ENCODE data around the gene CLPTM1L.
"Not testable (repeated sequence)": the region's sequence is repeated elsewhere in the genome, so short reads cannot be mapped to it uniquely, and the experiment has no call there.

The CLPTM1L gene

GRCh38 chr5:1380011-1380817 lies 35.3 kb upstream of the CLPTM1L start:
- DNase-seq: peak; percentile 23

GRCh38 chr5:1378866-1379659 lies 34.2 kb upstream of the CLPTM1L start:
- DNase-seq: no peak

DNA sequence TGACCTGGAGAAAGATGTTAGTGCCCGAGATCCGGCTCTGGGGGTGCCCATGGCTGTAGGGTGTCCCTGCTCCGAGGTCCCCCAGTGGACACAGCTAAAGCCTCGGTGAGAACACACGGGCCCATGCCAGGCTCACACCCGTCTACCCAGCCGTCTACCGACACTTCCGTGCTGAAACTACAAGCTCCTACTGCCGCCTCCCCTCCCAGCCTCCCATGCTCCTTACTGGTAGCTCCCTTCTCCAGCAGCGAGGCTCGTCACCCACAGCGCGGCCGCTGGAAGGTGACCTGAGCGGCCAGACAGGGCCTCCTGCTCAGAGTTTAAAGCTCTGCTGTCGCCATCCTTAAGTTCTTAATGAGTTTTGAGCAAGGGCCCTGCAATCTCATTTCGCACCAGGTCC lies 33.2 kb upstream of the CLPTM1L start:
- peak; percentile 80 for DNase-seq

DNA sequence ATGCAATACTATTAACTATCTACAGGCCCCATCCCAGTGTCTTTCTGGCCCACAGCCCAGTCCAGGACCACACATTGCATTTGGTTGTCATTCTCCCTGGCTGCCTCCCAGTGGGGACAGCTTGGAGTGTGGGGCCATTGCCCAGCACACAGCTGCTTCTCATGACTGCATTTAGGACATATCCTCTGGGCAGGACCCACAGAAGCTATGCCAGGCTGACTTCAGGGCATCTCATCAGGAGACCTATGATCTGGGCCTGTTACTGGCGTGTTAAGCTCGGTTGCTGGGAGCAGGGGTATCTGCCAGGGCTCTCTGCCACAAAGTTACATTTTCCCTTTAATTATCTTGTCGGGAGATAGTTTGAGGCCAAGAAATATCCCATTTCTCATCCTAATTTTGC lies 32.1 kb upstream of the CLPTM1L start:
- DNase-seq: no peak

DNA sequence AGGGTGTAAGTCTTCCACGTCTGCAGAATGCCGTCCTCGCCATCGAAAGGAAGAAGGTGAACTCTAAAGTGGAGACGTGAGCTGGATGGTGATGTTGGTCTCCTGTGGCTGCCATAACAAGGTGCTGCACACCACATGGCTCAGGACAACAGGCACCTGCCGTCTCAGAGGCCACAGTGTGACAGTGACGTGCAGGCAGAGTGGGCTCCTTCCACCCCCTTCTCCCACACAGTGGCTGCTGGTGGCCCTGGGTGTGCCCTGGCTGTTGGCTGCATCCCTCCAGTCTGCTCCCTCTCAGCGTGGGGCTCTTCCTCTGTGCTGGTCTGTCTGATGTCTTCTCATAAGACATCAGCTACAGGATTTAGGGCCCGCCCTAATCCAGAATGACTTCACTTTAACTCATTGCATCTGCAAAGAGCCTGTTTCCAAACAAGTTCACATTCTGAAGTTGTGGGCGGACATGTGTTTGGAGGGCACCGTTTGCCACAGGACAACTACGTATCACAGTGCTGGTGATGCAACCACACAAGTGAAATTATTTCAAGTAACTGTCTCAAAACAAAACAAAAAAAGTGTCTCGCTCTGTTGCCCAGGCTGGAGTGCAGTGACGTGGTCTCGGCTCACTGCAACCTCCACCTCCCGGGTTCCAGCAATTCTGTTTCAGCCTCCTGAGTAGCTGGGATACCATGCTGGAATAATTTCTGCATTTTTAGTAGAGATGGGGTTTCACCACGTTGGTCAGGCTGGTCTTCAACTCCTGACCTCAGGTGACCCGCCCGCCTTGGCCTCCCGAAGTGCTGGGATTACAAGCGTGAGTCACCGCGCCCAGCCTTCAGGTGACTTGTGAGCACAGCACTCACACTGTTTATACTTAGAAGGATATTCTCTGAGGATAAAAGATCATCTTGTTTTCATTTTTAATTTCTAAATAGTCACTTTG lies 31.2 kb upstream of the CLPTM1L start:
- DNase-seq: no peak

- no peak for DNase-seq
Observed at GRCh38 chr5:1374679-1375055, 29.8 kb upstream of the CLPTM1L start.

- no peak for DNase-seq
Observed at GRCh38 chr5:1374030-1374678, 29.3 kb upstream of the CLPTM1L start.

DNA sequence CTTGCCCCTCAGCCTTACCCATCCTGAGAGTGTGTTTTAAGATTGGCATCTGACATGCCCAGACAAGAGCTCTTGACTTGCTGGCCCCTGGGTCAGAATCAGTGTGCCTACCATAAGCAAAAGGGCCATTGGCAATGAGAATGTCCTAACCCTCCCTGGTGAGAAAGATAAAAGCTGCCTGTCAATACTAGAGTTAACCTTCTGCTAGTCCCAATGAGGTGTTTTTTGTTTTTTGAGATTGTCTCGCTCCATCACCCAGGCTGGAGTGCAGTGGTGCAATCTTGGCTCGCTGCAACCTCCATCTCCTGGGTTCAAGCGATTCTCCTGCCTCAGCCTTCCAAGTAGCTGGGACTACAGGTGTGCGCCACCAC lies 27.1 kb upstream of the CLPTM1L start:
- not testable (repeated sequence) for DNase-seq

- DNase-seq: no peak
Observed at GRCh38 chr5:1371218-1371971, 26.5 kb upstream of the CLPTM1L start.

- no peak for DNase-seq
Observed at GRCh38 chr5:1370006-1370405, 25.1 kb upstream of the CLPTM1L start.

DNA sequence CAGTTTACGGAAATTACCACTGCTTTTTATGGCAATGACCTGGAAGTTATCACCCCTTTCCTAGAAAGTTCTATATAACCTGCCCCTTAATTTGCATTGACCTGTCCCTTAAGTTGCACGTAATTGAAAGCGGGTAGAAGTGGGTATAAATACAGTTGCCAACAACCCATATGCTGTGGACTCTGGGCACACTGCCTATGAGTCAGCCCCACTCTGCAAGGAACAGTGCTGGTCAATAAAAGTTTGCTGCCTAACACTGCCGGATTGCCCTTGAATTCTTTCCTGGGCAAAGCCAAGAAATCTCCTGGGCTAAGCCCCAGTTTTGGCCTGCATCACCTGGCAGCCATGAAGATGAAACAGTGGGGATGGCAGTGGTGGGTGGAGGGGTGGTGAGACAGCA lies 23.9 kb upstream of the CLPTM1L start:
- DNase-seq: no peak

DNA sequence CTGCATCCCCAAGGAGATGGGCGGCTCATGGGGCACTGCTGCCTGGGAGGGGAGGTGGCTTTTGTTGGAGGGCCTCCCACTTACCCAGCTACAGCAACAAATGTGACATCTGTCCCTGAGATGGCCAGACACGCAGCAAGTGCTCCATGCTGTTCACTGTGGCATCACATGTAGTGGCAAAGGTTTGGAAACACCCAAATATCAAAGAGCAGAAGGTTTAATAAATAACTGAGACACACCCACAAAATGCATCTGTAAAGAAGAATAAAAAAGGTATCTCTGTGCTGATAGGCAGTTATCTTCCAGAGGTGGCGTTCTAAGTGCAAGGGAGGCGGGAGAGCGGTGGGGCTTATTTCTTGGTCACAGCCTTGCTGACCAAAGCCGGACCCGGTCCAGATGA lies 23.3 kb upstream of the CLPTM1L start:
- no peak for DNase-seq

DNA sequence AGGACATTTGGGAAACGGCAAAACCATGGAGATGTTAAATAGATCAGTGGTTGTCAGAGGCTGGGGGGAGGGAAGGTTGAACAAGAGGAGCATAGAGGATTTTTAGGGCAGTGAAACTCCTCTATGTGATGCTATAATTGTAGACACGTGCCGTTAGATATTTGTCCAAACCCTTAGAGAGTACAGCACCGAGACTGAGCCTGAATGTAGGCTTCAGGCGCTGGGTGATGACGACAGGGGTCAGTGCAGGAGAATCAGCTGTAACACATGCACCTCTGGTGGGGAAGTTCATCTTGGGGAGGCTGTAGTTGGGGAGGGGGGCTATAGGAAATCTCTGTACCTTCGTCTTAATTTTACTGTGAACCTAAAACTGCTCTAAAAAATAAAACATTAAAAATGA lies 22.2 kb upstream of the CLPTM1L start:
- DNase-seq: no peak

- no peak for DNase-seq
Observed at GRCh38 chr5:1366514-1366913, 21.6 kb upstream of the CLPTM1L start.

- no peak for DNase-seq
Observed at GRCh38 chr5:1364211-1364610, 19.3 kb upstream of the CLPTM1L start.

DNA sequence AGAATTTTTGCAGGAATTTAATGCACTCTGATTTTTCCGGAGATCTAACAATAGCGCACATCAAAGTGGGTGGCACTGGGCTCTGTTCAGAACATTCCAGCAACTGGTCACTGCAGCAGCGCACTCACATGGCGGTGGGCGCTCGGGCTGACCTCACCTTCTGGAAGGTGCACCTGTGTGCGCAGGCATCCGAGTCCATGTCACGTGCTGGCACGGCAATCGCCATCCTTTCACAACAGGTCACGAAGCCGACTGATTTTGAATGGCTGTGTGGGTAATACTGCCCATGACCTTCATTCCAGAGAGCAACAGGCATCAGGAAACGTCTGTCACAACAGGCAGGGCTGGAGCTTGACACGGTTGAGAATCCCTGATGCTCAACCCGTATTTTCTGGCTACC lies 18.7 kb upstream of the CLPTM1L start:
- no peak for DNase-seq

GRCh38 chr5:1363160-1363559 lies 18.3 kb upstream of the CLPTM1L start:
- no peak for DNase-seq

DNA sequence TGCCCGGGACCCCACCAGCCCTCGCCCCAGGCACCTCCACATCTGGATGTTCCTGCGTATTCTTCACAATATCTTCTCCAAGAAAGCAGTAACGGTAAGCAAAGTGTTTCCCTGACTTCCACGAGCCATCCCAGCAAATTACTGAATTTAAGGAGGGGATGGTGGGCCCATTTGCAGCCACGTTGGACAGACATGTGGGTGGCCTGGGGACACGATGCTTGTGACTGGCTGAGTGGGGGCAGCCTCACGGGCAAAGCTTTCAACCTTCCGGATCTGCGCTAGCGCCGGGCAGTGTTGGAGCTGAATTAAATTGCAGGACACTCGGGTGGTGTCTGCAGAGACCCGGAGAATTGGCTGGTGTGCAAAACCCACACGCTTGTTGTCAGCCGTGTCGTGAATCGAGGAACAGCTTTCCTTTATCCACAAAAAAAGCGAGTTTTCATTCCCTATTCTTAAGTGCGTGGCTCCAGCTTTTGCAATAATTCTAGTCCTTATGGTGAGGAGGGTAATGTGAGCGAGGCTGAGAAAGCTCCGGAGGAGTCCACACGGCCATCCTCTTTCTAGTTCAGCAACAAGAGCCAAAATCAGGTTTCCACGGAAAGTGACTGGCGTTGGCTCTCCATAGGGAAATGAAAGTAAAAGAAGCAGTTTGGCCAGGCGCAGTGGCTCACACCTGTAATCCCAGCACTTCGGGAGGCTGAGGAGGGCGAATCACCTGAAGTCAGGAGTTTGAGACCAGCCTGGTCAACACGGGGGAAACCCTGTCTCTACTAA lies 17.5 kb upstream of the CLPTM1L start:
- no peak for DNase-seq

DNA sequence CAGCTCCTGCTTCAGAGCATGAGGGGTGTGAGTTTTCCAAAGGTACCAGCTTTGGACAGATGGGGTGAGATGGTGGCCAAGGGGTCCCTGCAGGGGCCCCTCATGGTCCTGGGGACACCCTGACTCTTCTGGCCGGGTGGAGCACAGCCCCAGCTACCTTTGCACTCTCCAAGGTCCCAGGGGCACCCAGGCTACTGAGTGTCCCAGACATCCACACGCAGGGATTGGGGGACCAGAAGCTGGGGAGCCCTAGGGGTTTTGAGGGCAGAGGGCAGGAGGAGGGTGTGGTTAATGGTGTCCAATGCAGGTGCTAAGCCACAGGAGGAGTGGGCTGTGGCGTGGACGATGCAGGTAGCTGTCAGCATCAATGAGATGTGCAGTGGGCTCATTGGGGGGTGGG lies 16.0 kb upstream of the CLPTM1L start:
- DNase-seq: no peak

- DNase-seq: not testable (repeated sequence)
Observed at GRCh38 chr5:1360367-1360766, 15.5 kb upstream of the CLPTM1L start.

GRCh38 chr5:1359713-1360112 lies 14.8 kb upstream of the CLPTM1L start:
- no peak for DNase-seq
